SH-SY5Y (cell line): ENCODE data around the gene CLEC3A.

Experiments
- GATA2 ChIP-seq: IDR thresholded peaks from 2 replicates; pipeline ENCODE4 v1.6.1; 2011; ENCODE audit warnings: mild to moderate bottlenecking, low read depth, low read length
- GATA3 ChIP-seq: IDR thresholded peaks from 2 replicates; pipeline ENCODE4 v1.6.1; 2011; ENCODE audit warnings: low read depth, mild to moderate bottlenecking, low read length, moderate library complexity

- TF ChIP-seq GATA3 = no peak
- TF ChIP-seq GATA2 = no peak
Observed at GRCh38 chr16:78072275-78072674, 49.9 kb downstream of the CLEC3A start.
